ENCODE data around the gene TNFRSF8.

DNA sequence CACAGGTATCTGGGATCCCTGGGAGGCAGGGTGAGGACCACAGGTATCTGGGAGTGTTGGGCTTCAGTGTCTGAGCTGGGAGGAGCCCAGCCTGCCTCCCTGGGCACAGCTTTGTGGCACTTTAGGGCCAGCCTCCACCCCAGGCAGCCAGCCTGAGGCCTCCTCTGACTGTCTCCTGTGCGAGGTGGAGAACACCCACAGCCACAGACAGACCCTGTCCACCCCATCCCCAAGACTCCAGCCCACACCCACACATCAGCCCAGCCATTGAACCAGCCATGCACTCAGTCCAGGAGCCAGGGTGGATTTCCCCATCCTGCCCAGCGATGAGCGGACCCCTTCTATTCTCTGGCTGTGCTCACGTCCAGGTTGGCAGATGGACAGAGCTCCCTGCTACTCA, 81.9 kb downstream of the TNFRSF8 start:
- no peak for TF ChIP-seq SMC3 (IDR thresholded peaks at IDR 0.05; ENCODE audit: low read depth, low read length)
- TF ChIP-seq, protein P1, sequence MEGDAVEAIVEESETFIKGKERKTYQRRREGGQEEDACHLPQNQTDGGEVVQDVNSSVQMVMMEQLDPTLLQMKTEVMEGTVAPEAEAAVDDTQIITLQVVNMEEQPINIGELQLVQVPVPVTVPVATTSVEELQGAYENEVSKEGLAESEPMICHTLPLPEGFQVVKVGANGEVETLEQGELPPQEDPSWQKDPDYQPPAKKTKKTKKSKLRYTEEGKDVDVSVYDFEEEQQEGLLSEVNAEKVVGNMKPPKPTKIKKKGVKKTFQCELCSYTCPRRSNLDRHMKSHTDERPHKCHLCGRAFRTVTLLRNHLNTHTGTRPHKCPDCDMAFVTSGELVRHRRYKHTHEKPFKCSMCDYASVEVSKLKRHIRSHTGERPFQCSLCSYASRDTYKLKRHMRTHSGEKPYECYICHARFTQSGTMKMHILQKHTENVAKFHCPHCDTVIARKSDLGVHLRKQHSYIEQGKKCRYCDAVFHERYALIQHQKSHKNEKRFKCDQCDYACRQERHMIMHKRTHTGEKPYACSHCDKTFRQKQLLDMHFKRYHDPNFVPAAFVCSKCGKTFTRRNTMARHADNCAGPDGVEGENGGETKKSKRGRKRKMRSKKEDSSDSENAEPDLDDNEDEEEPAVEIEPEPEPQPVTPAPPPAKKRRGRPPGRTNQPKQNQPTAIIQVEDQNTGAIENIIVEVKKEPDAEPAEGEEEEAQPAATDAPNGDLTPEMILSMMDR (conservative IDR thresholded peaks at IDR 0.05; ENCODE audit: low read depth, low read length) = no peak

All from IMR-90 (cell line).